HepG2 (cell line): ENCODE results near the gene C2. TPM values are rescaled to one million over a fixed set of nuclear protein-coding genes. Genes with fewer than 3 reads are reported as not detected.

Experiments used
- ATF4 ChIP-seq, 2 experiments: fragments of 450-650 bp in 1 of 2; sonication (generic) in 1 of 2; formaldehyde crosslinking; IDR thresholded peaks; 2 replicates each; pipeline versions ENCODE4 v1.5.0 to v1.8.0; 2020 to 2022; ENCODE audit warnings: mild to moderate bottlenecking in 1 of 2, missing genetic modification reagents in 1 of 2
- ATF7 ChIP-seq, 2 experiments: fragments of 450-650 bp in 1 of 2; sonication (generic) in 1 of 2; formaldehyde crosslinking in 1 of 2; IDR thresholded peaks; 2 replicates each; pipeline versions ENCODE4 v1.4.0 to v1.6.1; 2016 to 2020; ENCODE audit warnings: antibody characterized with exemption in 1 of 2, mild to moderate bottlenecking in 1 of 2, missing genetic modification reagents in 1 of 2
- DBP ChIP-seq: sonication (generic); formaldehyde crosslinking; IDR thresholded peaks from 2 replicates; pipeline ENCODE4 v1.4.0; 2020; ENCODE audit warnings: missing genetic modification reagents; ENCODE audit errors: not compliant biosample characterization
- EZH2 ChIP-seq: conservative IDR thresholded peaks from 2 replicates; pipeline ENCODE4 v1.6.1; 2012; ENCODE audit warnings: mild to moderate bottlenecking, low read depth, low read length, moderate library complexity
- FOSL2 ChIP-seq: sonication (generic); formaldehyde crosslinking; IDR thresholded peaks from 2 replicates; pipeline ENCODE4 v1.4.0; 2020; ENCODE audit warnings: missing genetic modification reagents
- GATA4 ChIP-seq: sonication (generic); IDR thresholded peaks from 2 replicates; pipeline ENCODE4 v1.6.1; 2016; ENCODE audit warnings: antibody characterized with exemption, low read depth, borderline replicate concordance
- HNF4A ChIP-seq: sonication (generic); formaldehyde crosslinking; IDR thresholded peaks from 2 replicates; pipeline ENCODE4 v1.4.0; 2020; ENCODE audit warnings: missing genetic modification reagents
- HNF4G ChIP-seq, 2 experiments: sonication (generic) in 1 of 2; formaldehyde crosslinking in 1 of 2; IDR thresholded peaks; 2 replicates each; pipeline versions ENCODE4 v1.4.0 to v1.6.1; 2011 to 2020; ENCODE audit warnings: borderline replicate concordance in 2 of 2, low read depth in 2 of 2, mild to moderate bottlenecking in 2 of 2, low read length in 1 of 2, missing genetic modification reagents in 1 of 2, moderate library complexity in 1 of 2
- HNRNPL ChIP-seq: fragments of 200-400 bp; formaldehyde crosslinking; IDR thresholded peaks from 2 replicates; pipeline ENCODE4 v1.6.1; 2017; ENCODE audit warnings: mild to moderate bottlenecking, low read depth, low read length
- JDP2 ChIP-seq: sonication (generic); formaldehyde crosslinking; IDR thresholded peaks from 2 replicates; pipeline ENCODE4 v1.8.1; 2022; ENCODE audit warnings: missing genetic modification reagents, borderline replicate concordance
- ZBTB34 ChIP-seq: sonication (generic); formaldehyde crosslinking; IDR thresholded peaks from 2 replicates; pipeline ENCODE4 v1.8.0; 2022; ENCODE audit warnings: mild to moderate bottlenecking, missing genetic modification reagents
- ZBTB7B ChIP-seq: sonication (generic); formaldehyde crosslinking; IDR thresholded peaks from 2 replicates; pipeline ENCODE4 v1.4.0; 2020; ENCODE audit warnings: missing genetic modification reagents
- ZNF142 ChIP-seq: sonication (generic); formaldehyde crosslinking; IDR thresholded peaks from 2 replicates; pipeline ENCODE4 v1.4.0; 2020; ENCODE audit warnings: missing genetic modification reagents
- ZNF251 ChIP-seq: sonication (generic); formaldehyde crosslinking; IDR thresholded peaks from 2 replicates; pipeline ENCODE4 v1.9.0; 2021; ENCODE audit warnings: mild to moderate bottlenecking, missing genetic modification reagents
- ZNF260 ChIP-seq: sonication (generic); formaldehyde crosslinking; IDR thresholded peaks from 2 replicates; pipeline ENCODE4 v1.4.0; 2020; ENCODE audit warnings: missing genetic modification reagents, low read depth, mild to moderate bottlenecking, borderline replicate concordance
- ZNF33A ChIP-seq: sonication (generic); formaldehyde crosslinking; IDR thresholded peaks from 2 replicates; pipeline ENCODE4 v1.5.1; 2020; ENCODE audit warnings: missing genetic modification reagents, mild to moderate bottlenecking, moderate library complexity, borderline replicate concordance
- ZNF382 ChIP-seq: sonication (generic); formaldehyde crosslinking; IDR thresholded peaks from 2 replicates; pipeline ENCODE4 v1.5.0; 2020; ENCODE audit warnings: missing genetic modification reagents, mild to moderate bottlenecking, borderline replicate concordance
- ZNF605 ChIP-seq: sonication (generic); formaldehyde crosslinking; IDR thresholded peaks from 2 replicates; pipeline ENCODE4 v1.8.0; 2022; ENCODE audit warnings: mild to moderate bottlenecking, missing genetic modification reagents
- ZNF768 ChIP-seq: sonication (generic); formaldehyde crosslinking; IDR thresholded peaks from 2 replicates; pipeline ENCODE4 v1.4.0; 2020; ENCODE audit warnings: missing genetic modification reagents
- polyA plus RNA-seq, 8 experiments: library from polyadenylated mRNA; depleted of rRNA in 3 of 8; stranded (reverse) in 7 of 8; unstranded in 1 of 8; fragments of >200 nt; fragmentation: Illumina TruSeq in 4 of 8; extraction: Trizol in 4 of 8; gene quantifications; 2 replicates each; pipeline versions ENCODE4 v1.2.1 to v1.2.3, GENCODE V29; 2011 to 2016; ENCODE audit warnings: low read depth in 4 of 8, missing spikeins in 1 of 8, mixed read lengths in 1 of 8; ENCODE audit not compliant: insufficient read depth in 1 of 8
- total RNA-seq, 5 experiments: library from RNA; depleted of rRNA; stranded (reverse); fragments of >200 nt; fragmentation: Illumina TruSeq; extraction: Trizol; gene quantifications; 2 replicates each; pipeline ENCODE4 v1.2.3, GENCODE V29; 2016; ENCODE audit warnings: low read depth in 1 of 5

C2 gene
- total and polyA plus RNA-seq, 2 of the 13 experiments (the other 11 are each of a cell fraction or from before 2014, with no cell fraction given), result 165 to 307 TPM

GRCh38 chr6:31945507-31946369 lies 18.2 kb downstream of the C2 start, which contains the start of gene CFB (continued):
- peak; percentile 88 for TF ChIP-seq ZNF142
- peak; percentile 84 for TF ChIP-seq FOSL2 (CRISPR knock-in tag)
- no peak for TF ChIP-seq EZH2
- TF ChIP-seq DBP, result no peak
- no peak for TF ChIP-seq ZNF260 (CRISPR knock-in tag)
- TF ChIP-seq ZNF768 (CRISPR knock-in tag), result peak; percentile 18
- no peak for TF ChIP-seq ZNF382
- 0 out of 2 replicates have a peak, but pooled peaks have one; percentile 87 for TF ChIP-seq ZNF251
- TF ChIP-seq ZNF33A (CRISPR knock-in tag), result no peak
- TF ChIP-seq ZBTB7B, result peak; percentile 92
- no peak for TF ChIP-seq ZNF605 (CRISPR knock-in tag)
- no peak for TF ChIP-seq JDP2
- TF ChIP-seq ATF4 (CRISPR knock-in tag; IDR thresholded peaks at IDR 0.05), result peak in 1 of 2 experiments; percentile 77; a peak in 2 of 4 replicates
- no peak for TF ChIP-seq ATF7 (IDR thresholded peaks at IDR 0.05)
- no peak; the same call in none of the 2 replicates for TF ChIP-seq ATF7 (CRISPR knock-in tag; IDR thresholded peaks at IDR 0.05)
- TF ChIP-seq ZBTB34, result no peak; the same call in 1 of the 2 replicates
- 0 out of 2 replicates have a peak, but pooled peaks have one; percentile 57 for TF ChIP-seq HNRNPL
- TF ChIP-seq HNF4A (CRISPR knock-in tag), result peak; percentile 99
- TF ChIP-seq GATA4, result no peak; the same call in 1 of the 2 replicates
- peak; percentile 98 for TF ChIP-seq HNF4G (IDR thresholded peaks at IDR 0.05; ENCODE audit: borderline replicate concordance, low read depth, low read length)
- peak; percentile 97 for TF ChIP-seq HNF4G (CRISPR knock-in tag; IDR thresholded peaks at IDR 0.05; ENCODE audit: borderline replicate concordance, low read depth)
